ENCODE data around the gene LRRC70.
"Not testable (repeated sequence)": the region's sequence is repeated elsewhere in the genome, so short reads cannot be mapped to it uniquely, and the experiment has no call there.

DNA sequence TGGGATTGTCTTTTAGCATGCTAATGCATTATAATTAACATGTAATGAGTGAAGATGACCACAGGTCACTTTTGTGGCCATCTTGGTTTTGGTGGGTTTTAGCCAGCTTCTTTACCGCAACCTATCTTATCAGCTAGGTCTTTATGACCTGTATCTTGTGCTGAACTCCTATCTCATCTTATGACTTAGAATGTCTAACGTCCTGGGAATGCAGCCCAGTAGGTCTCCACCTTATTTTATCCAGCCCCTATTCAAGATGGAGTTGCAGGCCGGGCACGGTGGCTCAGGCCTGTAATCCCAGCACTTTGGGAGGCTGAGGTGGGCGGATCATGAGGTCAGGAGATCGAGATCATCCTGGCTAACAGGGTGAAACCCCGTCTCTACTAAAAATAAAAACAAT is 45.8 kb downstream of the LRRC70 start:
- TF ChIP-seq, protein P1, sequence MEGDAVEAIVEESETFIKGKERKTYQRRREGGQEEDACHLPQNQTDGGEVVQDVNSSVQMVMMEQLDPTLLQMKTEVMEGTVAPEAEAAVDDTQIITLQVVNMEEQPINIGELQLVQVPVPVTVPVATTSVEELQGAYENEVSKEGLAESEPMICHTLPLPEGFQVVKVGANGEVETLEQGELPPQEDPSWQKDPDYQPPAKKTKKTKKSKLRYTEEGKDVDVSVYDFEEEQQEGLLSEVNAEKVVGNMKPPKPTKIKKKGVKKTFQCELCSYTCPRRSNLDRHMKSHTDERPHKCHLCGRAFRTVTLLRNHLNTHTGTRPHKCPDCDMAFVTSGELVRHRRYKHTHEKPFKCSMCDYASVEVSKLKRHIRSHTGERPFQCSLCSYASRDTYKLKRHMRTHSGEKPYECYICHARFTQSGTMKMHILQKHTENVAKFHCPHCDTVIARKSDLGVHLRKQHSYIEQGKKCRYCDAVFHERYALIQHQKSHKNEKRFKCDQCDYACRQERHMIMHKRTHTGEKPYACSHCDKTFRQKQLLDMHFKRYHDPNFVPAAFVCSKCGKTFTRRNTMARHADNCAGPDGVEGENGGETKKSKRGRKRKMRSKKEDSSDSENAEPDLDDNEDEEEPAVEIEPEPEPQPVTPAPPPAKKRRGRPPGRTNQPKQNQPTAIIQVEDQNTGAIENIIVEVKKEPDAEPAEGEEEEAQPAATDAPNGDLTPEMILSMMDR (conservative IDR thresholded peaks at IDR 0.05; ENCODE audit: low read depth in 2 of 2): not testable (repeated sequence)
- TF ChIP-seq, protein P2, sequence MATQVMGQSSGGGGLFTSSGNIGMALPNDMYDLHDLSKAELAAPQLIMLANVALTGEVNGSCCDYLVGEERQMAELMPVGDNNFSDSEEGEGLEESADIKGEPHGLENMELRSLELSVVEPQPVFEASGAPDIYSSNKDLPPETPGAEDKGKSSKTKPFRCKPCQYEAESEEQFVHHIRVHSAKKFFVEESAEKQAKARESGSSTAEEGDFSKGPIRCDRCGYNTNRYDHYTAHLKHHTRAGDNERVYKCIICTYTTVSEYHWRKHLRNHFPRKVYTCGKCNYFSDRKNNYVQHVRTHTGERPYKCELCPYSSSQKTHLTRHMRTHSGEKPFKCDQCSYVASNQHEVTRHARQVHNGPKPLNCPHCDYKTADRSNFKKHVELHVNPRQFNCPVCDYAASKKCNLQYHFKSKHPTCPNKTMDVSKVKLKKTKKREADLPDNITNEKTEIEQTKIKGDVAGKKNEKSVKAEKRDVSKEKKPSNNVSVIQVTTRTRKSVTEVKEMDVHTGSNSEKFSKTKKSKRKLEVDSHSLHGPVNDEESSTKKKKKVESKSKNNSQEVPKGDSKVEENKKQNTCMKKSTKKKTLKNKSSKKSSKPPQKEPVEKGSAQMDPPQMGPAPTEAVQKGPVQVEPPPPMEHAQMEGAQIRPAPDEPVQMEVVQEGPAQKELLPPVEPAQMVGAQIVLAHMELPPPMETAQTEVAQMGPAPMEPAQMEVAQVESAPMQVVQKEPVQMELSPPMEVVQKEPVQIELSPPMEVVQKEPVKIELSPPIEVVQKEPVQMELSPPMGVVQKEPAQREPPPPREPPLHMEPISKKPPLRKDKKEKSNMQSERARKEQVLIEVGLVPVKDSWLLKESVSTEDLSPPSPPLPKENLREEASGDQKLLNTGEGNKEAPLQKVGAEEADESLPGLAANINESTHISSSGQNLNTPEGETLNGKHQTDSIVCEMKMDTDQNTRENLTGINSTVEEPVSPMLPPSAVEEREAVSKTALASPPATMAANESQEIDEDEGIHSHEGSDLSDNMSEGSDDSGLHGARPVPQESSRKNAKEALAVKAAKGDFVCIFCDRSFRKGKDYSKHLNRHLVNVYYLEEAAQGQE (IDR thresholded peaks at IDR 0.05; ENCODE audit: unreplicated experiment): not testable (repeated sequence)
- not testable (repeated sequence) for TF ChIP-seq NANOG (IDR thresholded peaks at IDR 0.05; ENCODE audit: borderline replicate concordance); ZNF114 (CRISPR knock-in tag; IDR thresholded peaks at IDR 0.05); POLR2AphosphoS5 (IDR thresholded peaks at IDR 0.05; ENCODE audit: low read depth); EZH2phosphoT487 (IDR thresholded peaks at IDR 0.05; ENCODE audit: unreplicated experiment); ZNF331 (CRISPR knock-in tag; IDR thresholded peaks at IDR 0.05; ENCODE audit: low read depth); EZH2 (IDR thresholded peaks at IDR 0.05; ENCODE audit: low read depth, unreplicated experiment)
- TF ChIP-seq, protein P3, sequence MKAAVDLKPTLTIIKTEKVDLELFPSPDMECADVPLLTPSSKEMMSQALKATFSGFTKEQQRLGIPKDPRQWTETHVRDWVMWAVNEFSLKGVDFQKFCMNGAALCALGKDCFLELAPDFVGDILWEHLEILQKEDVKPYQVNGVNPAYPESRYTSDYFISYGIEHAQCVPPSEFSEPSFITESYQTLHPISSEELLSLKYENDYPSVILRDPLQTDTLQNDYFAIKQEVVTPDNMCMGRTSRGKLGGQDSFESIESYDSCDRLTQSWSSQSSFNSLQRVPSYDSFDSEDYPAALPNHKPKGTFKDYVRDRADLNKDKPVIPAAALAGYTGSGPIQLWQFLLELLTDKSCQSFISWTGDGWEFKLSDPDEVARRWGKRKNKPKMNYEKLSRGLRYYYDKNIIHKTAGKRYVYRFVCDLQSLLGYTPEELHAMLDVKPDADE (IDR thresholded peaks at IDR 0.05): not testable (repeated sequence)

Data from GM23338 (cell line).